HG03457 (cell line): Measurements from ENCODE around the gene SNRPA.
"Not testable (repeated sequence)": the region's sequence is repeated elsewhere in the genome, so short reads cannot be mapped to it uniquely, and the experiment has no call there.

Source experiments
- ATAC-seq: cut with Tn5 transposase; IDR thresholded peaks from one replicate; pipeline ENCODE4 v1.9.1; 2021; ENCODE audit warnings: moderate number of reproducible peaks; ENCODE audit not compliant: unreplicated experiment

SNRPA gene

DNA sequence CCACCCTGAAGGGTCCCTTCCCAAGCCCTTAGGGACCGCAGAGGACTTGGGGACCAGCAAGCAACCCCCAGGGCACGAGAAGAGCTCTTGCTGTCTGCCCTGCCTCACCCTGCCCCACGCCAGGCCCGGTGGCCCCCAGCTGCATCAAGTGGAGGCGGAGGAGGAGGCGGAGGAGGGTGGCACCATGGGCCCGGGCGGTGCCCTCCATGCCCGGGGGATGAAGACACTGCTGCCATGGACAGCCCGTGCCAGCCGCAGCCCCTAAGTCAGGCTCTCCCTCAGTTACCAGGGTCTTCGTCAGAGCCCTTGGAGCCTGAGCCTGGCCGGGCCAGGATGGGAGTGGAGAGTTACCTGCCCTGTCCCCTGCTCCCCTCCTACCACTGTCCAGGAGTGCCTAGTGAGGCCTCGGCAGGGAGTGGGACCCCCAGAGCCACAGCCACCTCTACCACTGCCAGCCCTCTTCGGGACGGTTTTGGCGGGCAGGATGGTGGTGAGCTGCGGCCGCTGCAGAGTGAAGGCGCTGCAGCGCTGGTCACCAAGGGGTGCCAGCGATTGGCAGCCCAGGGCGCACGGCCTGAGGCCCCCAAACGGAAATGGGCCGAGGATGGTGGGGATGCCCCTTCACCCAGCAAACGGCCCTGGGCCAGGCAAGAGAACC, 49.5 kb downstream of the SNRPA start:
- no peak for ATAC-seq

DNA sequence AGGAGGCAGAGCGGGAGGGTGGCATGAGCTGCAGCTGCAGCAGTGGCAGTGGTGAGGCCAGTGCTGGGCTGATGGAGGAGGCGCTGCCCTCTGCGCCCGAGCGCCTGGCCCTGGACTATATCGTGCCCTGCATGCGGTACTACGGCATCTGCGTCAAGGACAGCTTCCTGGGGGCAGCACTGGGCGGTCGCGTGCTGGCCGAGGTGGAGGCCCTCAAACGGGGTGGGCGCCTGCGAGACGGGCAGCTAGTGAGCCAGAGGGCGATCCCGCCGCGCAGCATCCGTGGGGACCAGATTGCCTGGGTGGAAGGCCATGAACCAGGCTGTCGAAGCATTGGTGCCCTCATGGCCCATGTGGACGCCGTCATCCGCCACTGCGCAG, 50.0 kb downstream of the SNRPA start:
- ATAC-seq: no peak

DNA sequence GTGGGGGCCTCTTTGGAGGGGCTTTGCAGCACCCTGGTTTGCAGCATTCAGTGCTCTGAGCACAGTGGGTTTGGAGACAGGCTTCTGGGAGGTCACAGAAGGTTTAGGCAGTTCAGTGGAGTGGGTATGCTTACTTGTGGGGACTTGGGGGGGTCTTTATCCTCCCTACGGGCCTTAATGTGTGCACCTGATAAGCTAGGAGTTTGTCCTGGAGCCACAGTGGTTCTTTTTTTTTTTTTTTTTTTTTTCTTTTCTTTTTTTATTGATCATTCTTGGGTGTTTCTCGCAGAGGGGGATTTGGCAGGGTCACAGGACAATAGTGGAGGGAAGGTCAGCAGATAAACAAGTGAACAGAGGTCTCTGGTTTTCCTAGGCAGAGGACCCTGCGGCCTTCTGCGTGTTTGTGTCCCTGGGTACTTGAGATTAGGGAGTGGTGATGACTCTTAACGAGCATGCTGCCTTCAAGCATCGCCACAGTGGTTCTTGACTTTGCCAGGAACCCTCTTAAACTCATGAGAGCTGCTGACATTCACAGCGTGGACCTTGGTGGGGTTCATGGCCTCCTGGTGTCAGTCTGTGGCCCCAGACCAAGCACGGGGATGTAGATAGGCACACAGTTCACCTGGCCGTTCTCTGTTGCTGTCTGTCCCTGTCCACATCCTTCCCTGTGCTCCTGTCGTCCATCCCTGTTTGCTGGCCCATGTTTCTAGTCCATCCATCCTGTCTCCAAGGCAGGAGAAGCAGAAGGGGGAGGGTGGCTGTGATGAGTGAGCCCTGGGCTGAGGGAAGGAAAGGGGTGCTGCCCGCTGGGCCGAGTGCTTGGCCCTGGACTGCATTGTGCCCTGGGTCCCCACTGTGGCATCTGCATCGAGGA, 50.7 kb downstream of the SNRPA start:
- ATAC-seq: no peak

DNA sequence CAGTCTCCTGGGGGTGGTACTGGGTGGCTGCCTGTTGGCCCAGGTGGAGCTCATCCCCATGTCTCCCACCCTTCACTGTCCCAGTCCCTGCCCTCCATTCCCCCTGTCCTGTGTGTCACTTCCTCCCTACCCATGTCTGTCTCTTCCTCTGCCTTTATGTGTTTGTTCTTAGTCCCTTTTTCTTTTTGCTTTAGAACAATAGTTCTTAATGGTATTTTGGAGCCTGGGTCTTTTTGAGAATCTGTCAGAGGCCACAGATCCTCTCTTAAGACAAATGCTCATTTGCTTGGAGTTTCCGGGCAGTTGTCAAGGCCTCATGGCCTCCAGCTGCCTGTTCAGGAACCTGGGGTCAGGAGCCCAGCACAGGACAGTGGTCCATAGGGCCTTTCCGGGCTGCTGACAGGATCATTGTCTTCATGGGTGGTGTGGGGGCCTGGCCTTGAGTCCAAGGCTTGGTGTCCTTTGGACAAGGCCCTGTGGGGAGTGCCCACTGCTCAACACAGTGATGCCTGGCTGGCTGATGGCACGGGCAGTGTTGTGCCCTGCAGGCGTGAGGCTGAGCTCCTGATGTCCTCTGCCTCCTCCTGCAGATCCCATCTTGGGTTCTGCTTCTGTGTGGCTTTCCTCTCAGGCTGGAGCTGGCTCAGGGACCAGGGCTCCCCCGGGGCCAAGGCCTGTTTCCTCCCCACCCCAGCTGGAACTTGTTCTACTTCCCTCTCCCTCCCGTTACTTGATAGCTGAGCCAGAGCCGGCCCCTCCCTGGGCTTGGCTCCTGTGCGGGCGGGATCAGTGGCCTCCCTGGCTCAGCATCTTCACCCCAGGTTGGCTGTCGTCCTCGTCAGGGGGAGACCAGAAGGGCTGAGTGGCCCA, 51.5 kb downstream of the SNRPA start:
- ATAC-seq: no peak

DNA sequence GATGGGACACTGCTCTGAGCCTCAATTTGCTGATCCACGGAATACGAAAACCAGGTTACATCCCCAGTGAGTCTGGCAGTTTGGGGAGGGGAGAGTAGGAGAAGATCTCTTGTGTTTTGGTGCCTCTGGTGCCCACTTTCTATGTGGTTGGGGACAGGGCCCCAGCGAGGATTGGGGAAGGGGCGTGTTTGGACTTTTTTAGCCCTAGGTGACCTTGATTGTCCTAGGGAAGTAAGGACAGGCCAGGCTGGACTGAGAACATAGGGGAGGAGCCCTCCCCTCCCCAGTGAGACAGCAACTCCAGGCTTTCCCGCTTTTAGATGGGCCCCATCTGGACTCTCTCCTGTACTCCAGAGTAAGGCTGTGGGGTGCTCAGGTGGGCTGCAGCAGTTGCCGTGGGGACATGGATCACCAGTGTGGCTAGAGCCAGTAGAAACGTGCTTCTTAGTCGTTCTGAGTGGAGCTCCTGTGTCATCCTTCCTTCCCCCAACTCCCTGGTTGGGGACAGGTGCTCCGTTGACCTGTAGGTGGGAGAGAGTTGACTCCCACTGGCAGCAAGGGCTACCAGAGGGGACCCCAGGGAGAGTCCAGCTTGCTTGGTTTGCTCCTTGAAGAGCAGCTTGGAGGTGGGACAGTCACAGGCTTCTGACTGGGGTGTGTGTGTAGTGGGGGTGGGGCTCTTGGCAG, 52.3 kb downstream of the SNRPA start:
- no peak for ATAC-seq

DNA sequence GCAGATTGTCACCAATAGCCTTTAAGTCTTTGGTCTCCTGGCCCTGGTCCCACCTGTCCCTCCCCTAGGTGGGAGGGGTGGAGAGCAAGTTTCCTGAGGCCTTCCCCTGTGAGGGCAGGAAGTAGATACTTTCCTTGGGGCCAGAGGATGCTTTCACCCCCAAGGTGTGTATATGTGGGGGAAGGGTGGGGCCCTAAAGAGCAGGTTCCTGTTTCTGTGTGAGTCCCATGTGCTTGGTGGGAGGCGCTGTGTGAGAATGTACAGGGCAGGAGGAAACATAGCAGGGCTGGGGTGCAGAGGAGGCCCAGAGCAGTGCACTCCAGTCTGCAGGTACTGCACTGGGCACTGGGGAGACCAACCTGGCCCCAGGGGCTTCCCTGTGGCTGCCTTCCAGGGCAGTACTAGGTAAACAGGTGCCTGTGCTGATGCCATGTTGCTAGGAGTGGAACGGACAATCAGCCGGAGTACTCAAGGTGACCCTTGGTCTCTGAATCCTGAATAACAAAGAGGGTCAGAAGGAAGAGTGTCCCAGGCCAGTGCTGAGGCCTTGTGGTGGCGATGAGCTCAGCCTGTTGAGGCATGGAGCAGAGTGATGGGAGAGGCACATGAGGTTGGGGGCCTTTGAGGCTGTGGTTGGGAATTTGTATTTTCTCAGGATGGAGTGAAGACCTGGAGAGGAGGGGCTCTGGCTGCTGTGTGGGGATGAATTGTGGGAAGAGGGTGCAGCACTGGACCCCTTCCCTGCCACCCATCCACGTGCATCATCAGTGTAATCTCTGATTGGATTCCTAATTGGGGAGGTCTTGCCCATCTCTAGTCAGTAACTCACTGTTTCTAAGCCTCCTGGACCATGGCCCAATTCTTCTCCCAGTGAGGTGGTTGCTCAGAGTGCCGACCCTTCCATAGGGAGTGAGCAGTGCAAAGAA, 53.1 kb downstream of the SNRPA start:
- ATAC-seq: no peak

DNA sequence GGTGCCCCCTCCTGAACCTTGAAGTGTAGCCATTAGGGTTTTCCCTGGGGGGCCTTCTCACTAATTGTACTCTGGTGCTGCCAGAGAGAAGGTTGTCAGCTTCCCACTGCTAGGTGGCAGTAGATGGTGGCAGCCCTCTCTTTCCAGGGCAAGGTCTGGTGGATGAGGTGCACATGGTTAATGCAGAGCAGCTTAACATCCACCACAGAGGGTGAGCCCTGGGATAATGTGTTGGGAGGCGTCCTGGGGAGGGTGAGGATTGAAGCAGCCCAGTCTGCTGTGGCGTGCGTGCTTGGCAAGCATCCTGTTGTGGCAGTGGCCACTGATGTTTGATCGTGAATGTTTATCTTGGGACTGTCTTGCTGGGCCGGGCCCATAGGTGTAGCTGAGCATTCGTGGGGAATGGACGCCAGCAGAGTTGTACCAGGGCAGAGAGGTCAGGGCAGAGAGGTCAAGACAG, 53.8 kb downstream of the SNRPA start:
- no peak for ATAC-seq

DNA sequence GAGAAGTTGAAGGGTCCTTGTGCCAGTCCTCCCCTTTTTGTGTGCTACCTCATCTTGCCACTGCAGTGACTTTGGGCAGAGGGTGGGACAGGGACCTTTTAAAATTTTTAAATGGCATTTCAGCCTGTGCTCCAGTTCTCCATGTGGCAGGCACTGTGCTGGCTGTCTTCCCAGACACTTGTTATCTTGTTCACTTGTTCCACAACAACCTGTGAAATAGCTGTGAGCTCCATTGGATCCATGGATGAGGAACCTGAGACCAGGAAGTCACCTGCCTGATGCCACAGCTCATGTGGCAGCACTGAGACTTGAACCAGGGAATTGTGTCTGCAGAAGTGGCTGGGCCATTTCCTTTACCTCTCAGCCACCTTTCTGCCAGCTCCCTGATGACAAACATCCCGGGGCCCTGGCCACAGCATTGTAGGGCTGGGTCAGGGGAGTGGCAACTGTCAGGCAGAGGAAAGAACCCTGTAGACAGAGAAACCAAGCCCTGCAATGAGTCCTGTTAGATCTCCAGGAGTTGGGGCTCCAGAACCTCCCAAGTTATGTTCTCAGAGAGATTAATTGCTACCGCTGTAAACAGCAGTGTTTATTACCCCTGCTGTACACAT, 54.4 kb downstream of the SNRPA start:
- ATAC-seq: no peak

DNA sequence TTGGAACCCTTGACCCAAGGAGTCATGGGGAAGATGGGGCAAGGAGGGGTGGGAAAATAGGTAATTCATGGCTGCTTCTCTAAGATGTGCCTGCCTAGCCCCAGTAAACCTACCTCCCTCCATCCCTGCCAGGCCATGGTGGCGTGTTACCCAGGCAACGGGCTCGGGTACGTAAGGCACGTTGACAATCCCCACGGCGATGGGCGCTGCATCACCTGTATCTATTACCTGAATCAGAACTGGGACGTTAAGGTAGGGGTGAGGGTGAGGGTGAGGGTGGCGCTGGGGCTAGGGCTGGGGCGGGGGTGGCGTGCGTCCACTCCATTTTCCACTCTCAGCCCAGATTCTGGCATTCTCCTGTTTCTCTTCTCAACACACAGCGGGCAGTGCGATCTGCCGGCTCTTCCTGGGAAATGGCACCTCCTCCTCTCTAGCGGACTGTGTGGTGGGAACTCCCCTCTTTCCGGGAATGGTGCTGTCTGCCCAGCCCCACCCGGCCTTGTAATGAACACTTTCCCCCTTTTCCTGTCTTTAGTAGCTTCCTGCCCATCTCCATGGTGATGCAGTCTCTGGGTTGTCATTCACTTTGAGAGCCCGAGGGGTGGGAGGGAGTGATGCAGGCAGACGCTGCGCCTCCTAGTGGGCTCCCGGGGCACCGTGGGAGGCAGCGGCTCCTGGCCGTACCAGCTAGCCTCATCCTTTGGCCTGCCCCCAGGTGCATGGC, 55.6 kb downstream of the SNRPA start:
- no peak for ATAC-seq

DNA sequence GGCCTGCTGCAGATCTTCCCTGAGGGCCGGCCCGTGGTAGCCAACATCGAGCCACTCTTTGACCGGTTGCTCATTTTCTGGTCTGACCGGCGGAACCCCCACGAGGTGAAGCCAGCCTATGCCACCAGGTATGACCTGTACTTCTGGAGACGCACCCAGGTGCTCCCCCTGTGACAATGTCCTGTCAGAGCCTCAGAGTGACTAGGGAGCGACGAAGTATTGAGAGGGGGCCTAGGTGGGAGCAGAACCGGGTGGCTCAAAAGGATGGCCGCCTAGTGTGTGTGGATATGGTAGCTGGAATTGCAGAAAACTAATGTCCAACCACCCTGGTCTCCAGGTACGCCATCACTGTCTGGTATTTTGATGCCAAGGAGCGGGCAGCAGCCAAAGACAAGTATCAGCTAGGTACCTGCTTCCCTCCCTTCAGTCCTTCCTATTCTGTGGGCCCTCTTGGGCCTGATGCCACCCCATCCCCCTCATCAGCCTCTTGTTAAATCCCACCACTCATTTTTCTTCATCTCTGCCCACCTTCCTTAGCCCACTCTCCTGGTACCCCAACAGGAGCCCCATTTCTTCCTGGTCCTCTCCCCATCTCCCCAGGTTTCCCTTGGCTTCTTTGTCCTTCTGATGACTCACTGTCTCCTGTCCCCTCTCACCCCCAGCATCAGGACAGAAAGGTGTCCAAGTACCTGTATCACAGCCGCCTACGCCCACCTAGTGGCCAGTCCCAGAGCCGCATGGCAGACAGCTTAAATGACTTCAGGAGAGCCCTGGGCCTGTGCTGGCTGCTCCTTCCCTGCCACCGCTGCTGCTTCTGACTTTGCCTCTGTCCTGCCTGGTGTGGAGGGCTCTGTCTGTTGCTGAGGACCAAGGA, 56.4 kb downstream of the SNRPA start:
- ATAC-seq: no peak

DNA sequence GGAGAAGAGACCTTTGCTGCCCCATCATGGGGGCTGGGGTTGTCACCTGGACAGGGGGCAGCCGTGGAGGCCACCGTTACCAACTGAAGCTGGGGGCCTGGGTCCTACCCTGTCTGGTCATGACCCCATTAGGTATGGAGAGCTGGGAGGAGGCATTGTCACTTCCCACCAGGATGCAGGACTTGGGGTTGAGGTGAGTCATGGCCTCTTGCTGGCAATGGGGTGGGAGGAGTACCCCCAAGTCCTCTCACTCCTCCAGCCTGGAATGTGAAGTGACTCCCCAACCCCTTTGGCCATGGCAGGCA, 57.0 kb downstream of the SNRPA start:
- ATAC-seq: no peak

DNA sequence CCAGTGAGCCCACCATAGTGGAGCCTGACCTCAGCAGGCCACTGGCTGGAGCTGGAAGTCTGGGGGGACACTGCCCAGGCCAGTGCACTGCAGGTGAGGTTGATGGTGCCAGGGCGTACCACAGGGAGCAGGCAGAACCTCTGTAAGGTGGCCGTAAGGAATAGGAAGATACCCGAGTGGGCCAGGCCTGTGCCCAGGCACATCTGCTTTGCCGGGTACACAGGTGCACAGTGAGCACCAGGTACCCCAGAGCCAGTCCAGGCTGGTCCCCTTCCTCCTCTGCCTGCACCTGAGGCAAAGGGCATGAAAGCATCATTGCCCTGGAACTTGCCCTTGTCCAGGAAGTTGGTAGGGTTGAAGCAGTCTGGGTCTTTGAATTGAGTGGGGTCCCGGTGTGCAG, 57.5 kb downstream of the SNRPA start:
- ATAC-seq: no peak

DNA sequence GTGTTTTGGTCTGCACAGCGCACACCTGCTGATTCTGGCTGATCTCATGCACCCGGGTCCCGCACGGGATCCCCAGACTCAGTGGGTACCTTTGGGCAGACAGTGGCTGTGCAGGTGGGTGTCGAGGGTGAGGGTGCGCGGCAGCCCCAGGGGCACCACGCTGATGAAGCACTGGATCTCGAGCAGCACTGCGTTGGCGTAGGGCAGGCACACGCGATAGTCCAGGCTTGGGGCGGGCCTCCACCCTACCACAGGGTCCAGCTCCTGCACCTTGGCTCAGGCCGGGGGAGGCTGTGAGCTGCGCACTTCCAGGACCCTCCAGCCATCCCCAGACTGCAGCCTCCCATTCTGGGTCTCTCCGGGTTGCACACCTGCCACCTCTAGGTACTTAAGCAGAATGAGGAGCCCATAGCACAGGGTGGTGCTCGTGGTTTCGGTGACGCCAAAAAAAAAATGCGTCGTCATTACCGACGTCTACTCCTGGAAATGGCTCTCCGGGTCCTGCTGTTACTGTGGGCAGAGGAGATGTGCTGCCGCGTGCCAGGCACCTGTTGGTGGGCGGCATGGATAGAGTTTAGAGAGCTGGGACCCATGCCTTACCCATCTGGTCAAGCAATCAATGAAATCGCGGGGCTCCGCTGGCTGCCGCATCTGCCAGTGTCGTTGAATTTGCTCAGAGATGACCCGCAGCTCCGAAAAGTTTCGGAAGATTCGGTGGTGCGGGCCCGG, 58.5 kb downstream of the SNRPA start:
- ATAC-seq: no peak

DNA sequence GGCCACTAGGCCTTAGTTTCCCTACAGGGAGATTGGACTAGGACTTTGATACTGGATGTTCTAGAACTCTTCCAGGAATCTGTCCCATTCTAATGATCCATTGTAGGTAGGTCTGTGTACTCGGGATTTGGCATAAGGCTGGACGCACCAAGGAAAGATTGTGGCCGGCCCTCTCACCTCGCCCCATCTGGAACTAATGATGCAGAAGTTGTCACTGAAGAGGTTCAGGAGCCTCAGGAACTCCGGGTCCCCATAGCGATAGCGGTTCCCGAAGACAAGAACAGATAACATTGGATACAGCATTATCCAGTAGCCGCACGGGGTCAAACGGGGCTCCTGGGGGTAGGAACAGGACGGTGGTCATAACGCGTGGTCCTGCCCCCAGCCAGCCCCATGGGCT, 59.2 kb downstream of the SNRPA start:
- ATAC-seq: no peak

DNA sequence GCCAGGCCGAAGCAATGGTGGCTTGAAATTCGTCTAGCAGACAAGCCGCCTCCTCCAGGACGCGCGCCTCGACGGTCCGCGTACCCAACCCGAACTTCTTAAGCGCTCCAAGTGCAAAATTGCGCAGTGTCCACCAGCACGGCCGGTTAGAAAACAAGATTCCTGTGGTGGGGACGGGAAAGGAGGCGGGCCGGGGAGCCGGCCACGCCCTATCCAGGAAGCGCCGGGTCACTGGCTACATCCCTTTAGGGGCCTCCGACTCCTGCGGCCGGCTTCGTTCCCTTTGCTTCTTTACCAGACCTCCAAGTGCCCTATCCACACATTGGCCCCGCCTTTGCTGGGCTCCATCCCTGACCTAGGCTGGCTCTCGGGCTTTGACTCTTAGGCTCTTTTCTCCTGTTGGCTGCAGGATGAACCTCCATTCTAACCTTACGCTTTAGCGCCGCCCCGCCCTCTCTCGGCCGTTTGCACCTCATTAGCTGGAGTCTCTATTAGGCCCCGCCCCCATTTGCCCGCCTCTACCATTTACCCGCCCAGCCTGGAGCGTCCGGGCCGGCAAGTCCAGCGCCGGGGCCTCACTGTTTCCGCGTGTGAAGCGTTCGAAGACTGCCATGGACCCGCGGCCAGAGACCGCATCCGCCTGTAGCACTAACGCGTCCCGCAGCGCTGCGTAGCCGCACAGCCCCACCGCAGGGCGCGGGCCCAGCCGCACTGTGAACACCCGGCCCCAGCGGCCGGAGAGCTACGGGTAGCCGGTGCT, 59.8 kb downstream of the SNRPA start:
- not testable (repeated sequence) for ATAC-seq

DNA sequence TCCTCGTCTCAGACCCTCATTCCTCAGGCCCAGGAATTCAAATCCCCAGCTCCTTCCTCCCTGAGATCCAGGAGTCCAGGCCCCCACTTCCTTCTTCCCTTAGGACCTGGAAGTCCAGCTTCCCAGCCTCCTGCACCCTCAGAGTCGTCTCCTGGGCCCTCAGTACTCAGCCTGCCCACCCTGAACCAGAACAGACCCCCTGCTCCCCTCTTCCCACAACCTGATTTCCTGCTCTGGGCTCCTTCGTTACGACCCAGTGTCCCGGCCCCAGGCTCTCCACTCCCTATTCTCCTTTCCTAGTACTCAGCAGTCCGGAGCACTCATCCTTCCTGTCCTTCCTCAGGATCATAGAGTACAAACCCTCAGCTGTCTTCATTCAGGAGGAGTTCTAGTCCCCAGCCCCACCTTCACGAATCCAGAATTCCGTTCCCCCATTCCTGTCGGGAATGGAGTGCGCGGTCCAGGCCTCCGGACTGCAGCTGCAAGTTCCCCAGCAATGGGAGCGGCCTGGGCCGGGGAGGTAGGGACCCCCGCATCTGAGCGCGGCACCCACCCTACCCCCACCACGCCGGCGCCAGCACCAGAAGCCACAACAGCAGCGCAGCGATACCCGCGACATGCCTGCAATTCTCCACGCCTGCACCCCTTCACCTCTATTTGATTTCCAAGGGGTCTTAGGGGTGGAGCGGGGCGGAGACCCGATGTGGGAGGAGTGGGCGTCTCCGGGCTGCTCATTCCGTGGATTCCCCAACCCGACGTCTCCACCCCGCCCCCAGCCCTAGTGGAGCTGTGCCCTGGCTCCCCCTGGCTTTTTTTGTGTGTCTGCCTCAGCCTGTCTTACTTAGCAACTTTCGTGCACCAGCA, 60.7 kb downstream of the SNRPA start:
- no peak for ATAC-seq
